HepG2 (cell line): ENCODE results near the gene USP20. TPM values are rescaled to one million over a fixed set of nuclear protein-coding genes. Genes with fewer than 3 reads are reported as not detected.

Experiments used
- DNMT1 ChIP-seq: sonication (generic); formaldehyde crosslinking; IDR thresholded peaks from 2 replicates; pipeline ENCODE4 v1.5.1; 2020; ENCODE audit warnings: mild to moderate bottlenecking, missing genetic modification reagents
- GATAD2A ChIP-seq: IDR thresholded peaks from 2 replicates; pipeline ENCODE4 v1.6.1; 2016
- GRHL1 ChIP-seq: sonication (generic); formaldehyde crosslinking; conservative IDR thresholded peaks from 2 replicates; pipeline ENCODE4 v1.8.0; 2022; ENCODE audit warnings: missing genetic modification reagents
- LCORL ChIP-seq, 2 experiments: fragments of 450-650 bp in 1 of 2; sonication (generic) in 1 of 2; formaldehyde crosslinking in 1 of 2; IDR thresholded peaks; 2 replicates each; pipeline versions ENCODE4 v1.5.0 to v1.6.1; 2017 to 2020; ENCODE audit warnings: antibody characterized with exemption in 1 of 2, missing genetic modification reagents in 1 of 2
- MBD4 ChIP-seq: IDR thresholded peaks from 2 replicates; pipeline ENCODE4 v1.6.1; 2012; ENCODE audit warnings: low read length, inconsistent platforms, borderline replicate concordance
- NFYB ChIP-seq: sonication (generic); formaldehyde crosslinking; IDR thresholded peaks from 2 replicates; pipeline ENCODE4 v1.4.0; 2020; ENCODE audit warnings: missing genetic modification reagents
- NONO ChIP-seq, 2 experiments: fragments of 450-650 bp in 1 of 2; sonication (generic) in 1 of 2; formaldehyde crosslinking in 1 of 2; IDR thresholded peaks in 1 of 2; conservative IDR thresholded peaks in 1 of 2; 2 replicates each; pipeline versions ENCODE4 v1.6.1 to v1.8.0; 2017 to 2022; ENCODE audit warnings: mild to moderate bottlenecking in 1 of 2, missing genetic modification reagents in 1 of 2, moderate library complexity in 1 of 2
- RBAK ChIP-seq: sonication (generic); formaldehyde crosslinking; IDR thresholded peaks from 2 replicates; pipeline ENCODE4 v1.5.1; 2020; ENCODE audit warnings: mild to moderate bottlenecking, missing genetic modification reagents
- RFXANK ChIP-seq: IDR thresholded peaks from 2 replicates; pipeline ENCODE4 v1.6.1; 2016
- SAP130 ChIP-seq: IDR thresholded peaks from 2 replicates; pipeline ENCODE4 v1.6.1; 2016; ENCODE audit warnings: low read depth
- SP2 ChIP-seq: sonication (generic); formaldehyde crosslinking; IDR thresholded peaks from 2 replicates; pipeline ENCODE4 v1.5.1; 2020; ENCODE audit warnings: mild to moderate bottlenecking, missing genetic modification reagents
- THAP11 ChIP-seq: IDR thresholded peaks from 2 replicates; pipeline ENCODE4 v1.6.1; 2016; ENCODE audit warnings: missing biosample characterization, missing genetic modification reagents
- TRAFD1 ChIP-seq: sonication (generic); formaldehyde crosslinking; IDR thresholded peaks from 2 replicates; pipeline ENCODE4 v1.5.1; 2020; ENCODE audit warnings: missing genetic modification reagents, mild to moderate bottlenecking, borderline replicate concordance
- YY1 ChIP-seq: IDR thresholded peaks from 2 replicates; pipeline ENCODE4 v1.6.1; 2011; ENCODE audit warnings: low read length, low read depth, moderate library complexity, mild to moderate bottlenecking; ENCODE audit not compliant: insufficient read depth, insufficient replicate concordance
- ZHX1 ChIP-seq: sonication (generic); formaldehyde crosslinking; IDR thresholded peaks from 2 replicates; pipeline ENCODE4 v1.8.1; 2022; ENCODE audit warnings: low read depth, mild to moderate bottlenecking, missing genetic modification reagents
- ZNF101 ChIP-seq: sonication (generic); formaldehyde crosslinking; IDR thresholded peaks from 2 replicates; pipeline ENCODE4 v1.4.0; 2020; ENCODE audit warnings: mild to moderate bottlenecking, low read depth, missing genetic modification reagents, borderline replicate concordance
- ZNF362 ChIP-seq: sonication (generic); formaldehyde crosslinking; IDR thresholded peaks from 2 replicates; pipeline ENCODE4 v1.4.0; 2020; ENCODE audit warnings: missing genetic modification reagents, mild to moderate bottlenecking, borderline replicate concordance
- ZNF543 ChIP-seq: sonication (generic); formaldehyde crosslinking; IDR thresholded peaks from 2 replicates; pipeline ENCODE4 v1.4.0; 2020; ENCODE audit warnings: mild to moderate bottlenecking, missing genetic modification reagents
- ZNF788 ChIP-seq: sonication (generic); formaldehyde crosslinking; IDR thresholded peaks from 2 replicates; pipeline ENCODE4 v1.5.0; 2020; ENCODE audit warnings: mild to moderate bottlenecking, missing genetic modification reagents, borderline replicate concordance
- polyA plus RNA-seq, 8 experiments: library from polyadenylated mRNA; depleted of rRNA in 3 of 8; stranded (reverse) in 7 of 8; unstranded in 1 of 8; fragments of >200 nt; fragmentation: Illumina TruSeq in 4 of 8; extraction: Trizol in 4 of 8; gene quantifications; 2 replicates each; pipeline versions ENCODE4 v1.2.1 to v1.2.3, GENCODE V29; 2011 to 2016; ENCODE audit warnings: low read depth in 4 of 8, missing spikeins in 1 of 8, mixed read lengths in 1 of 8; ENCODE audit not compliant: insufficient read depth in 1 of 8
- total RNA-seq, 5 experiments: library from RNA; depleted of rRNA; stranded (reverse); fragments of >200 nt; fragmentation: Illumina TruSeq; extraction: Trizol; gene quantifications; 2 replicates each; pipeline ENCODE4 v1.2.3, GENCODE V29; 2016; ENCODE audit warnings: low read depth in 1 of 5
- TF ChIP-seq, protein P1 (sequence below): sonication (generic); formaldehyde crosslinking; IDR thresholded peaks from 2 replicates; pipeline ENCODE4 v1.4.0; 2020; ENCODE audit warnings: mild to moderate bottlenecking, missing genetic modification reagents
- TF ChIP-seq, protein P2 (sequence below): sonication (generic); formaldehyde crosslinking; IDR thresholded peaks from 2 replicates; pipeline ENCODE4 v1.8.1; 2023; ENCODE audit warnings: mild to moderate bottlenecking, missing genetic modification reagents, borderline replicate concordance

Gene USP20
- total and polyA plus RNA-seq, 2 of the 13 experiments (the other 11 are each of a cell fraction or from before 2014, with no cell fraction given), result 4.4 to 5.9 TPM

- TF ChIP-seq SAP130 (CRISPR knock-in tag) (peak; percentile 100), LCORL (IDR thresholded peaks at IDR 0.05) (no peak), LCORL (CRISPR knock-in tag; IDR thresholded peaks at IDR 0.05) (0 out of 2 replicates have a peak, but pooled peaks have one; percentile 12), GRHL1 (no peak), YY1 (peak; percentile 100), SP2 (peak; percentile 59; the same call in 1 of the 2 replicates), NONO (IDR thresholded peaks at IDR 0.05) (no peak), NONO (CRISPR knock-in tag; conservative IDR thresholded peaks at IDR 0.05) (peak; percentile 91), ZNF101 (CRISPR knock-in tag) (no peak), GATAD2A (peak; percentile 28; the same call in 1 of the 2 replicates), ZNF788 (CRISPR knock-in tag) (peak; percentile 94; the same call in 1 of the 2 replicates), THAP11 (CRISPR knock-in tag) (peak; percentile 94), MBD4 (no peak), RBAK (no peak), TRAFD1 (CRISPR knock-in tag) (0 out of 2 replicates have a peak, but pooled peaks have one; percentile 33), ZNF543 (peak; percentile 60; the same call in 1 of the 2 replicates), DNMT1 (CRISPR knock-in tag) (0 out of 2 replicates have a peak, but pooled peaks have one; percentile 80), ZNF362 (no peak), NFYB (CRISPR knock-in tag) (no peak; the same call in 1 of the 2 replicates), ZHX1 (peak; percentile 100), RFXANK (CRISPR knock-in tag) (0 out of 2 replicates have a peak, but pooled peaks have one; percentile 67)
- TF ChIP-seq, protein P1, sequence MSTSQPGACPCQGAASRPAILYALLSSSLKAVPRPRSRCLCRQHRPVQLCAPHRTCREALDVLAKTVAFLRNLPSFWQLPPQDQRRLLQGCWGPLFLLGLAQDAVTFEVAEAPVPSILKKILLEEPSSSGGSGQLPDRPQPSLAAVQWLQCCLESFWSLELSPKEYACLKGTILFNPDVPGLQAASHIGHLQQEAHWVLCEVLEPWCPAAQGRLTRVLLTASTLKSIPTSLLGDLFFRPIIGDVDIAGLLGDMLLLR (CRISPR knock-in tag), result peak; percentile 89
- TF ChIP-seq, protein P2, sequence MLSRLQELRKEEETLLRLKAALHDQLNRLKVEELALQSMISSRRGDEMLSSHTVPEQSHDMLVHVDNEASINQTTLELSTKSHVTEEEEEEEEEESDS (CRISPR knock-in tag), result no peak
Observed at GRCh38 chr9:129823935-129824601, 11.2 kb upstream of the USP20 start, which contains the start of gene TOR1A (continued).
